ENCODE results near the gene AAK1. TPM values are rescaled to one million over a fixed set of nuclear protein-coding genes. Genes with fewer than 3 reads are reported as not detected.

The AAK1 gene
- total and polyA plus RNA-seq, 2 experiments from 2014 or later = 39.0 to 52.4 TPM

DNA sequence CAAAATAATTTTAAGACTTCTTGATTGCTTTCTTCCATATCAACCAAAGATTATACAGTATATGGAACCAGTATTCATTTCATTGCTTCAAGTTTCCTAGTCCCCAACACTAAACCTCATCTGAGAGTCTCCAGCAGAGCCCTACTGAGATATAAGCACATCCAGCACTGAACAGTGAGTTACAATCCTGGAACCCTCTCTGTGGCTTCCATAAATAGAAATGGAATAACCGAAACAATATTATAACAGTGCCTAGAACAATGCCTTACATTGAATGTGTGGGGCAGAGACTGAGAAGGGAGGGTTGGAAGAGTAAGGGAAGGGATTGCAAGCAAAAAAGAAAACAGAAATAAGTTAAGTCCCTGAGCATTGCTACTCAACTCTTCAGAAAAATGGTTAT lies 18.9 kb downstream of the AAK1 start (continued):
- no peak for TF ChIP-seq EZH2 (IDR thresholded peaks at IDR 0.05; ENCODE audit: low read depth, unreplicated experiment)
- no peak for TF ChIP-seq CREB1 (CRISPR knock-in tag; IDR thresholded peaks at IDR 0.05; ENCODE audit: low read depth)
- TF ChIP-seq, protein P1, sequence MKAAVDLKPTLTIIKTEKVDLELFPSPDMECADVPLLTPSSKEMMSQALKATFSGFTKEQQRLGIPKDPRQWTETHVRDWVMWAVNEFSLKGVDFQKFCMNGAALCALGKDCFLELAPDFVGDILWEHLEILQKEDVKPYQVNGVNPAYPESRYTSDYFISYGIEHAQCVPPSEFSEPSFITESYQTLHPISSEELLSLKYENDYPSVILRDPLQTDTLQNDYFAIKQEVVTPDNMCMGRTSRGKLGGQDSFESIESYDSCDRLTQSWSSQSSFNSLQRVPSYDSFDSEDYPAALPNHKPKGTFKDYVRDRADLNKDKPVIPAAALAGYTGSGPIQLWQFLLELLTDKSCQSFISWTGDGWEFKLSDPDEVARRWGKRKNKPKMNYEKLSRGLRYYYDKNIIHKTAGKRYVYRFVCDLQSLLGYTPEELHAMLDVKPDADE (IDR thresholded peaks at IDR 0.05) = no peak

DNA sequence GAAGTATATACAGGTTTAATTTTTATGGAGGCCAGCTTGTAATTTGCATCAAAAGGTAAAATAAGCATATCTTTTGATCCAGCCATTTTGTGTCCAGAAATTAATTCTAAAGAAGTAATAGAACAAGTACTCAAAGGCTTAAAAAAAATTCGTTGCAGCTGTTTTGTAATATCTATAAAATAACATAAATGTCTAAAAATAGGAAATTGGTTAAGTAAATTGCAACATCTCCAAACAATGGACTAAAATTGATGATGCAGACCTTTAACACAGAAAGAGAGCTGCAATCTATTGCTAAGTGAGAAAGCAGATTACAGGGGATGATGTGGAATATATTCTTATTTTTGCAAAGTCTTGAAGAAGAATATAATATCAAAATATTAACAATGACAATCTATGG lies 19.4 kb downstream of the AAK1 start:
- Mint-ChIP-seq H3K9me3 (no peaks in the 10 kb centered on the region), H3K36me3 (ENCODE audit: low read depth) (peaks cover 11% of the 10 kb centered on the region; the same call in 2 of the 3 replicates), H3K4me3 (no peak overlapping the region), H3K27ac (no peak overlapping the region), H3K4me1 (no peaks in the 10 kb centered on the region), H3K27me3 (ENCODE audit: insufficient read depth, low read depth, poor library complexity) (peaks cover 2% of the 10 kb centered on the region)
- Histone ChIP-seq H3K4me2 (no peak overlapping the region), H3K9me2 (ENCODE audit: insufficient read depth) (no peaks in the 10 kb centered on the region), H3K4me3 (no peak overlapping the region), H3K27ac (ENCODE audit: low read depth) (no peak overlapping the region), H3K36me3 (ENCODE audit: insufficient read depth) (no peaks in the 10 kb centered on the region), H3K27me3 (ENCODE audit: insufficient read depth) (no peaks in the 10 kb centered on the region), H2AFZ (no peak overlapping the region), H4K20me1 (replicated peaks; ENCODE audit: insufficient read depth) (peaks cover 9% of the 10 kb centered on the region), H3F3A (replicated peaks; ENCODE audit: low read depth) (no peaks in the 10 kb centered on the region), H3K4me1 (ENCODE audit: insufficient read depth) (peaks cover 6% of the 10 kb centered on the region), H3K79me2 (replicated peaks; ENCODE audit: insufficient read depth) (peaks cover 82% of the 10 kb centered on the region)
- DNase-seq (ENCODE audit: low spot score) (no peak), ATAC-seq (no peak)
- TF ChIP-seq POLR2AphosphoS5 (IDR thresholded peaks at IDR 0.05; ENCODE audit: low read depth) (no peak), NANOG (IDR thresholded peaks at IDR 0.05; ENCODE audit: borderline replicate concordance) (no peak), ZNF331 (CRISPR knock-in tag; IDR thresholded peaks at IDR 0.05; ENCODE audit: low read depth) (no peak), ZNF114 (CRISPR knock-in tag; IDR thresholded peaks at IDR 0.05) (no peak)
- TF ChIP-seq, protein P2, sequence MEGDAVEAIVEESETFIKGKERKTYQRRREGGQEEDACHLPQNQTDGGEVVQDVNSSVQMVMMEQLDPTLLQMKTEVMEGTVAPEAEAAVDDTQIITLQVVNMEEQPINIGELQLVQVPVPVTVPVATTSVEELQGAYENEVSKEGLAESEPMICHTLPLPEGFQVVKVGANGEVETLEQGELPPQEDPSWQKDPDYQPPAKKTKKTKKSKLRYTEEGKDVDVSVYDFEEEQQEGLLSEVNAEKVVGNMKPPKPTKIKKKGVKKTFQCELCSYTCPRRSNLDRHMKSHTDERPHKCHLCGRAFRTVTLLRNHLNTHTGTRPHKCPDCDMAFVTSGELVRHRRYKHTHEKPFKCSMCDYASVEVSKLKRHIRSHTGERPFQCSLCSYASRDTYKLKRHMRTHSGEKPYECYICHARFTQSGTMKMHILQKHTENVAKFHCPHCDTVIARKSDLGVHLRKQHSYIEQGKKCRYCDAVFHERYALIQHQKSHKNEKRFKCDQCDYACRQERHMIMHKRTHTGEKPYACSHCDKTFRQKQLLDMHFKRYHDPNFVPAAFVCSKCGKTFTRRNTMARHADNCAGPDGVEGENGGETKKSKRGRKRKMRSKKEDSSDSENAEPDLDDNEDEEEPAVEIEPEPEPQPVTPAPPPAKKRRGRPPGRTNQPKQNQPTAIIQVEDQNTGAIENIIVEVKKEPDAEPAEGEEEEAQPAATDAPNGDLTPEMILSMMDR (conservative IDR thresholded peaks at IDR 0.05; ENCODE audit: low read depth in 2 of 2) = no peak
- TF ChIP-seq, protein P3, sequence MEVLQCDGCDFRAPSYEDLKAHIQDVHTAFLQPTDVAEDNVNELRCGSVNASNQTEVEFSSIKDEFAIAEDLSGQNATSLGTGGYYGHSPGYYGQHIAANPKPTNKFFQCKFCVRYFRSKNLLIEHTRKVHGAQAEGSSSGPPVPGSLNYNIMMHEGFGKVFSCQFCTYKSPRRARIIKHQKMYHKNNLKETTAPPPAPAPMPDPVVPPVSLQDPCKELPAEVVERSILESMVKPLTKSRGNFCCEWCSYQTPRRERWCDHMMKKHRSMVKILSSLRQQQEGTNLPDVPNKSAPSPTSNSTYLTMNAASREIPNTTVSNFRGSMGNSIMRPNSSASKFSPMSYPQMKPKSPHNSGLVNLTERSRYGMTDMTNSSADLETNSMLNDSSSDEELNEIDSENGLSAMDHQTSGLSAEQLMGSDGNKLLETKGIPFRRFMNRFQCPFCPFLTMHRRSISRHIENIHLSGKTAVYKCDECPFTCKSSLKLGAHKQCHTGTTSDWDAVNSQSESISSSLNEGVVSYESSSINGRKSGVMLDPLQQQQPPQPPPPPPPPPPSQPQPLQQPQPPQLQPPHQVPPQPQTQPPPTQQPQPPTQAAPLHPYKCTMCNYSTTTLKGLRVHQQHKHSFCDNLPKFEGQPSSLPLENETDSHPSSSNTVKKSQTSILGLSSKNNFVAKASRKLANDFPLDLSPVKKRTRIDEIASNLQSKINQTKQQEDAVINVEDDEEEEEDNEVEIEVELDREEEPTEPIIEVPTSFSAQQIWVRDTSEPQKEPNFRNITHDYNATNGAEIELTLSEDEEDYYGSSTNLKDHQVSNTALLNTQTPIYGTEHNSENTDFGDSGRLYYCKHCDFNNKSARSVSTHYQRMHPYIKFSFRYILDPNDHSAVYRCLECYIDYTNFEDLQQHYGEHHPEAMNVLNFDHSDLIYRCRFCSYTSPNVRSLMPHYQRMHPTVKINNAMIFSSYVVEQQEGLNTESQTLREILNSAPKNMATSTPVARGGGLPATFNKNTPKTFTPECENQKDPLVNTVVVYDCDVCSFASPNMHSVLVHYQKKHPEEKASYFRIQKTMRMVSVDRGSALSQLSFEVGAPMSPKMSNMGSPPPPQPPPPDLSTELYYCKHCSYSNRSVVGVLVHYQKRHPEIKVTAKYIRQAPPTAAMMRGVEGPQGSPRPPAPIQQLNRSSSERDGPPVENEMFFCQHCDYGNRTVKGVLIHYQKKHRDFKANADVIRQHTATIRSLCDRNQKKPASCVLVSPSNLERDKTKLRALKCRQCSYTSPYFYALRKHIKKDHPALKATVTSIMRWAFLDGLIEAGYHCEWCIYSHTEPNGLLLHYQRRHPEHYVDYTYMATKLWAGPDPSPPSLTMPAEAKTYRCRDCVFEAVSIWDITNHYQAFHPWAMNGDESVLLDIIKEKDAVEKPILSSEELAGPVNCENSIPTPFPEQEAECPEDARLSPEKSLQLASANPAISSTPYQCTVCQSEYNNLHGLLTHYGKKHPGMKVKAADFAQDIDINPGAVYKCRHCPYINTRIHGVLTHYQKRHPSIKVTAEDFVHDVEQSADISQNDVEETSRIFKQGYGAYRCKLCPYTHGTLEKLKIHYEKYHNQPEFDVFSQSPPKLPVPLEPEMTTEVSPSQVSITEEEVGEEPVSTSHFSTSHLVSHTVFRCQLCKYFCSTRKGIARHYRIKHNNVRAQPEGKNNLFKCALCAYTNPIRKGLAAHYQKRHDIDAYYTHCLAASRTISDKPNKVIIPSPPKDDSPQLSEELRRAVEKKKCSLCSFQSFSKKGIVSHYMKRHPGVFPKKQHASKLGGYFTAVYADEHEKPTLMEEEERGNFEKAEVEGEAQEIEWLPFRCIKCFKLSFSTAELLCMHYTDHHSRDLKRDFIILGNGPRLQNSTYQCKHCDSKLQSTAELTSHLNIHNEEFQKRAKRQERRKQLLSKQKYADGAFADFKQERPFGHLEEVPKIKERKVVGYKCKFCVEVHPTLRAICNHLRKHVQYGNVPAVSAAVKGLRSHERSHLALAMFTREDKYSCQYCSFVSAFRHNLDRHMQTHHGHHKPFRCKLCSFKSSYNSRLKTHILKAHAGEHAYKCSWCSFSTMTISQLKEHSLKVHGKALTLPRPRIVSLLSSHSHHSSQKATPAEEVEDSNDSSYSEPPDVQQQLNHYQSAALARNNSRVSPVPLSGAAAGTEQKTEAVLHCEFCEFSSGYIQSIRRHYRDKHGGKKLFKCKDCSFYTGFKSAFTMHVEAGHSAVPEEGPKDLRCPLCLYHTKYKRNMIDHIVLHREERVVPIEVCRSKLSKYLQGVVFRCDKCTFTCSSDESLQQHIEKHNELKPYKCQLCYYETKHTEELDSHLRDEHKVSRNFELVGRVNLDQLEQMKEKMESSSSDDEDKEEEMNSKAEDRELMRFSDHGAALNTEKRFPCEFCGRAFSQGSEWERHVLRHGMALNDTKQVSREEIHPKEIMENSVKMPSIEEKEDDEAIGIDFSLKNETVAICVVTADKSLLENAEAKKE (CRISPR knock-in tag; IDR thresholded peaks at IDR 0.05) = no peak

Data from GM23338 (cell line).